GM21528 (cell line): ENCODE results near the gene FOLR2.

ENCODE experiments used
- ATAC-seq: cut with Tn5 transposase; IDR thresholded peaks from one replicate; pipeline ENCODE4 v1.9.1; 2021; ENCODE audit warnings: mild to moderate bottlenecking, moderate library complexity; ENCODE audit not compliant: unreplicated experiment, low FRiP score

Gene FOLR2

DNA sequence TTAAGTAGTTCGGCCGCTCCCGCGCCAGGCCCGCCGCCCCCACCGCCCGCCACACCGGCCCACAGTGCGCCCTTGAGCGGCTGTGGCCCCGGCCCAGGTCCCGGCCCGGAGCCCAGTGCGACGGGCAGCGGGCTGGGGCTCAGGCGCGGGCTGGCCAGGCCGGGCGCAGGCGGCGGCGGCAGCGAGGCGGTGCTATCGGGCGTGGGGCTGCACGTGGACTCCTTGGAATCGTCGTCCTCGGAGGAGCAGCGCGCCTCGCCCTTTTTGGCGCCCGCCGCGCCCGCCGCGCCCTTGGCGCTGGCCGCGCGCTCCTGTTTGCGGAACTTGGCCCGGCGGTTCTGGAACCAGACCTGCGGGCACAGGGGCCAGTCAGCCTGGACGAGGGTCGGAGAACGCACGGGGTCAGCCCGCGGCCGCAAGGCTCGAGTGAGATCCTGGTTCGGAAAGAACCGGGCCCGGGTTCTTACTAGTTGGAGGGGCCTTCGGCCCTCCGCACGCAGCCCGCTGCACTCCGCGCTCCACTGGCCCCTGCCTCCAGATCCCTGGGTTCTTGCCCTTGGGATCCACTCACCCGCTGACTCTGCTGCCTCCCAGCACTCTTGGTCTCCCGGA lies 23.4 kb downstream of the FOLR2 start:
- no peak for ATAC-seq

DNA sequence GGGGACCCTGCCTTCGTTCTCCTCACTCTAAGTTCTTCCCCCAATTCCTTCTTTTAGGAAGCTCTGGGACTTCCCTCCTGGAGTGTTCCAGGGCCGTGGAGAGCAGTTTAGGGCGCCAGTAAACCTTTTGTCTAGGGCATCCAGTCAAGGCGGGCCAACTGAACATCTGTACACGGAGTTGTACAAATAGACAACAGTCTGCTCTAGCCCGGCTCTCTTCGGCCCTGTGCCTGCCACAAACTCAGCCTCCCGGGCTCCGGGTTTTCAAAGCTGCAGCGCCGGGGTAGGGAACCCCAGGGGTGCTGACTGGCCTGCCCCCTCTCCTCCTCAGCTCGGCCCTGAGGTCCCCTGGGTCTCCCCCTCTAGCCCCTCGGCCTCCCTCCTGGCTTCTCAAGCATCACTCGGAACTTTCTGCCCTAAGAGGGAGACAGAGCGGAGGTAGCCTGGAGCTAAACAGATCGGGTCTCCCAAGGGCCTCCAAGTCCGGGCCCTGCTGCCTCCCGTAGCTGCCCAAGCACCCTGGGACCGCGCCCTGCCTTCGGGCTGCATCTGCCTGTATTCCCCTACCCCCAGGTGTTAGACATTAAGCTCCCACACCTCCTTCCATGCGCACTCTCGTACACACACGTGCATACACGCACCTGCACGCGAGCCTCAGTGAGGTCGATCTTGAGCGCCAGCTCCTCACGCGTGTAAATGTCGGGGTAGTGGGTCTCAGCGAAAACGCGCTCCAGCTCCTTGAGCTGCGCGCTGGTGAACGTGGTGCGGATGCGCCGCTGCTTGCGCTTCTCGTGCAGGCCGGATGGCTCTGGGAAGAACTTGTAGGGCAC lies 24.1 kb downstream of the FOLR2 start:
- no peak for ATAC-seq

DNA sequence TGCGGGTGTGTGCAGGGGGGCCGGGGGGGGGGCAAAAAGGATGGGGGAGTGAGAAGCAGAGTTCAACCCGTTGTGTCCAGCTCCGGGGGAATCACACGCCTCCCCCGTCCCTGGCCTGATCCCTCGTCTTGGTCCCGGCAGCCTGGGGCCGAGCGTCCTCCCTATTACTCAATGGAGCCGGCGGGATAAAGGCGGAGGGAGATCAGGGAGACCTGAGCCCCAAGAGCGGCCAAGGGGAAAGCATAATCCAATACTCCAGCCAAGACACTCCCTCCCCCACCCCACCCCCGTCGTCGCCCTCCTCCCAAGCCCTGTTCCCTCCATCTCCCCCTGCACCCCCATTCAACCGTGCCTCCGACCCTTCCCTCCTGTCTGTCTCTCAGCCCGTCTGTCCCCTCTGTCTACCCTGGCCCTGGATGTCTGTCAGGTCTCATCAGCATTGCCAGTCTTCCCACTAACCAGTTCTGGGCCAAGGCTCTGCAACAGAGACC lies 24.7 kb downstream of the FOLR2 start:
- ATAC-seq, result no peak

DNA sequence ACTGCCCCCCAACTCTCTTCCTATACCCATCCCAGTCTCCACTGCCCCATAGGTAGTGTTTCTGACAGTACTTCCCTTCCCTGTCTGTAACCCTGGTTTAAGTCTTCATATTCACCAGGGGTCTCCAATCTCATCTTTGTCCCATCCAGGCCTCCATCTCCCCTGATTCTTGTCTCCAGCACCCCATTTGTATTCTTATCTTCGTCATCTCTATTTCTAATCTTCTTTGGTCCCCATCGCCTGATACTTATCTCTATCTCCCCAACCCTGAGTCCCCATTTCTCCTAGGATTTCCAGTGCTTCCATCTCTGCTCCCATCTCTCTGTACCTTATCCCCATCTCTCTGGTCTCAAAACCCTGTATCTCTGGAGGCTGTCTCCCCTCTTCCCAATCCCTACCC lies 25.5 kb downstream of the FOLR2 start:
- ATAC-seq, result no peak

DNA sequence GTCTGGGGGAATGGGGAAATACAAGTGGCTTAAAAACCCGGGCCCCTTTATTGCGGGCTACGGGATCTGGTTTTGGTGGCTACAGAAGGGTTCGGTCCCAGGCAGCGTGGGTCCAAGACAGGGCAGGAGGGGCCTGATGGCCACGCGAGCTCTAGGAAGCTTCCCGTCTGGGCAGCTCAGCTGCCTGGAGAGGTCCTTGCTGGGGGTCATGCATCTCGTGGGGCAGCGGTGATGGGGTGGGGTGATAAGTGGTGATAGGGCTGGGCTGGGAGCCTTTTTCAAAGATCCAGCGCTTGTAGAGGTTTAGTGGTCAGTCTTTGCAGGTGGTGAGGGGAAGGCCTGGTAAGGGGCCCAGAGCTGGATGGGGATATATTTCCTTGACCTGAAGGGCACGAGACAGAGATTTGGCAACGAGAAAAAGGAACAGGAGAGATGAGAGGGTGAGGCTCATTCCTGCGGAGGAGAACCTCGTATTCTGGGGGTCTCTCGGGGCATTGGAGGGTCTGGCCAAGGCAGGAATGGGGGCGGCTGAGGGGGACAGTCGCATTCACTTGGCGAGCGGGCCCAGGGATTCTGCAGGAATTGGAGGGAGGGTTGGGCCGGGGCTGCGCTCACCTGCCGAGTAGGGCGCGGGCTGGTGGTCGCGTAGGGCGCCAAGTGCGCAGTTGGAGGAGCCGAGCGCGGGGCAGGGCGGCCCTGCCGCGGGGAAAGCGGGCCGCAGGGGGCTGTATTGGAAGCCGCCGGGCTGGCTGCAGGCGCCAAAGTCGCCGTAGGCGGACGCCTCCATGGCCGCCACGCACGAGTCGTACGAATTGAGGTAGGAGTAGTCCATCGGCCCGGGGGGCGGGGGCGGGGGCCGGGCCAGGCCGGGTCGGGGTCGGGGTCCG lies 26.8 kb downstream of the FOLR2 start:
- ATAC-seq, result no peak

DNA sequence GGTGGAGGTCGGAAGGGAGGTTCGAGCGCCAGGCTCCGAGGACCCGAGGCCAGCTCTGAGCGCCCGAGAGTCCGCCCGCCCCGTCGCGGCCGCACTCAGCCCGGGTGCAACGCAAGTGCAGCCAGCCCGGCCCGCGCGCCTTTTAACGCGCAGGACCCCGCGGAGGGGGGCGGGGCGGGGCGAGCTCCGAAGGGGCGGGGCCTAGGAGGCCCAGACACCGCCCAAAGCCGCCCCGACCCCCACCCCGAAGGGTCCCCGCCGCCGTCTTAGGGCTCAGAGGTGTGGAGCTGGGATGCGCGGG lies 27.4 kb downstream of the FOLR2 start, which contains the start of gene PHOX2A:
PHOX2A (minus strand) TSS at position 117 of the 301 bp plus-strand sequence. CDS start 172 bp downstream, outside the sequence.
- ATAC-seq, result no peak

DNA sequence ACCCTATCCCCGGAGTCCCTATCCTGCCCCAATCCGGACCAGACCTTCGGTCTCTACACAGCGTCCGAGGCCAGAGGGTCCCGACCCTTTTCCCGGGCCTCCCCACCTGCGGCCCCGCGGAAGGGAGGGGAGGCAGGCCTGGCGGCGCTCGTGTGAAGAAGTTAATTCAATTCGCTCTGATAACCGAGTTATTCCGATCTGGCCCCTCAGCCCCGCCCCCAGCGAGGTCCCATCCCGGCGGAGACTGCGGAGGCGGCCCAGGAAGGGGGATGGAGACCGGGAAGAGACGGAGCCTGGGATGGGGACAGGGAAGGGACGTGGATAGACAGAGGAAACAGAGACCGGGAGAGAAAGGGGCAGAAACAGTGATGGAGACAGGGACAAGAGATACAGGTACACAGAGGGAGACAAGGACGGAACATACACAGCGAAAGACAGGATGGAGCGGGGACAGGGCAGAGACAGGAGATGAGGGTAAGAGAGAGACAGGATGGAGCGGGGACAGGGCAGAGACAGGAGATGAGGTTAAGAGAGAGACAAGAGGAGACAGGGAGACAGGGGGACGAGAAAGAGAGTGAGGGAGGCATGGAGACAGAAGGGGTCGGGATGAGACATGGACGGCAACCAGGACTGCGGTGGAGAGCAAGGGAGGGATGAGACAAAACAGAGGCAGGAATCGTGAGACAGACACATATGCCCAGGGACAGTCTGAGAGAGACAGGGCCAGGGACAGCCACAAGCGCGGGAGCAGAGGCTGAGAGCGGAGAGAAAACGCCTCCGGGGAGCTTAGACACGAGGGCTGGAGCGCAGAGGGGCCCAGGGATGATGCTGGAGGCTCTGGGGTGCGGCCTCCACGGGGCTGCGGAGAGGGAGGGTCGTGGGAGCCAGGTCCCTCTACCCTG lies 28.0 kb downstream of the FOLR2 start:
- ATAC-seq, result no peak

DNA sequence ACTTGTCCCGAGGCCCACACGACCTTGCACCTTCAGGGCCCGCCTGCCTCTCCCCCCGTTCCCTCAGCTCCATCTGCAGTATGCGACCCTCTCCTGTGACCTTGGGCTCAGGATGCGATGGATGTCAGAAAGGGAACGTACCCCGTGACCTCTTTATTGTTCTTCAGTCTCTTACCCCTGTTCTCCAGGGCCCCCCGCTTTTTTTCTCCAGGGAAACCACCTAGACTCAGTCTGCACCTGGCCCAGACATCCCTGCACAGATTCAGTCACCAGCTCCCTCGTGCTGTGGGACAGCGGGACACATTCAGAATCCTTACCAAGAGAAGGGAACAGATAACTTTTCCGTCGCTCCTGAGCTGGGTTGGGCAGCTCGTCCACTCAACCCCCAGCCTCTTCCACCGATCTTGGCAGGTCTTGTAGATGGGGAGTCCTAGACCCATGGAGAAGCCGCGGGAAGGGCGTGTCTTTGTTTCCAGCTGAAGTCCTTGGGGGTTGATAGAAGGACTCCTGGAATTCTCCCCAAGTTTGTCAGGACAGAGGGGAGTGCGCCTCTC lies 28.7 kb downstream of the FOLR2 start:
- no peak for ATAC-seq

DNA sequence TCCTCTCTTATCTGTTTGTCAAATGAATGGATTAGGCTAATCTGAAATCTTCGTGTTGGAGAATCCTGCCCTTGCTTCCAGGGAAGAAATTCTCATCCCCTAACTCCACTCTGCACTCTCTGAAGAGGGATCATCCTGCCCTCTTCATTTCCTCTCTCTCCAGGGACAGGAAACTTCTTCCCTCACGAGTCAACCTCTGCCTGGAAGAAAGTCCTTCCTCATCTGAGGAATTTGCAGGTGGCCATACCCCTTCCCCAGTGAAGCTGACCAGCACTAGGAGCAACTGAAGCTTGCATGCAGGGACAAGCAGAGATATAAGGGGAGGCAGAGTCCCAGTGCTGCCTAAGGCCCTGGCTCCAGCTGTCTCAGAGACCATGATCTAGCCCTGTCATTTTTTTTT lies 31.0 kb downstream of the FOLR2 start:
- ATAC-seq, result no peak

DNA sequence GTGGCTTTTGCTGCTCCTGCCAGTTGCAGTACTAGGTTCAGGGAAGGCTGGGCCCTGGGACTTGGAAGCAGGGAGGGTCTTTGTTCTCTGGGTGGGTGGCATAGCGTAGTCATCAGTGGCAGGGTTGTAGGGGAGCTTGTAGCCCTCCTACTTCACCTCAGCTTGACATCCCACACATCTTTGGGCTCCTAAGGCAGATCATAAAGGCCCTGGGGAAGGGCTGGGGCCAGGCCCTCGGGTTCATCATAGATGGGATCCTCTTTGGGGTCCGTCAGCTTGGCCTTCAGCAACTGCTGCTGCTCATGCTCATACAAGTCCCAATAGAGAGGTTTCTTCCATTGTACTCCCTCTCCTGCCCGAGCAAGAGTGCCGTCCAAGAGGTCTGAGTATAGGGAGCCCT lies 33.4 kb downstream of the FOLR2 start:
- no peak for ATAC-seq

DNA sequence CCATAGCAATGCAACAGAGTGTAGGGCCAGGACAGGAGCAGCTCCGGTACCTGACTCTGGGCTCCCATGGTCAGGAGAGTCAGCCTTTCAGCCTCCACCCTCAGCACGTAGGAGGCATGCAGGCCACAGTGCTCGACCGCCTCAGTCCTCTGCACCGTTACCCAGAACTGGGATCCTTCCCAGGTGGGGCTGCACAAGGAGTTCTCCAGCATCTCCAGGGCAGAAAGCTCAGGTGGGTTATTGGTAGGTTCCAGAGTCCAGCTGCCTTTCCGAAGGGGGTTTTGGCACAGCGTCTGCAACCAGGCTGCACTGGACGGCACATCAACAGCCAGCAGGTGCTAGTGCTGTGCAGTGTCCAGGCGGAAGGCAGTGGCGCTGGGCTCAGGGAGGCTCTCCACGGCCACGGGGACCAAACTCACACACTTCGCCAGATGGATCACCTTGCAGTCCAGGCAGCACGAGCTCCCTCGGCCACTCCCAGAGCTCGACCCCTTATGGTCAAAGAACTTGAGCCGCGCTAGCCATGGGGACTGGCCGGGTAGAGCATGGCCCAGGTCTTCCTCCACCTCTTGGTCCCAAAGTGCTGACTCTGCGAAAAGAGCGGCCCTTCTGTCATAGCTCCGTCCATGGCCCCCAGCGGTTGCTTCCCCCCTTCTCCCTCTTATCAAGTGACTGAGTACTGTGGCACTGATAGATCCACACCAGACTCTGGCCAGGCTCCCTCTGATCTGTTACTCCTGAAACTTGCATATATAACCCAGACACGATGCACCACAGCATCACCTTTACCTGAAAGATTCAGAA lies 34.3 kb downstream of the FOLR2 start:
- ATAC-seq, result no peak

DNA sequence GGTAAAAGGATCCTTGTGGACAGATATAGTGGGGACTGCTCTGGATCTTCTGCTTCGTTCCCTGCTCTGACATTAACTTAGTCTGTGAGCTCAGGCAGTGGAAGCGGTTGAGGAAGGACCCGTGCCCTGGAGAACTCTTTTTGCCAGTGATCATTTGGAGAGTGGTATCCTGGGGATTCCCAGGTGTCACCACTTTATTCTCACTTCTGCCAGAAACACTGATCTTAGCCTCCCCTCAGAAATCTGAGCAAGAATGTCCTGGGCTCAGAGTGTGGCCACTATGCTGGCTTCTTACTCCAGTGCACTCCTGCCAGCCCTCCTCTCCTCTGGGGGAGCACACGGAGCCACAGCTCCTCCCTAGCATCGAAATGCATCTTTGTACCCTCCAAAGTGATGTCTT lies 35.0 kb downstream of the FOLR2 start:
- ATAC-seq, result no peak

DNA sequence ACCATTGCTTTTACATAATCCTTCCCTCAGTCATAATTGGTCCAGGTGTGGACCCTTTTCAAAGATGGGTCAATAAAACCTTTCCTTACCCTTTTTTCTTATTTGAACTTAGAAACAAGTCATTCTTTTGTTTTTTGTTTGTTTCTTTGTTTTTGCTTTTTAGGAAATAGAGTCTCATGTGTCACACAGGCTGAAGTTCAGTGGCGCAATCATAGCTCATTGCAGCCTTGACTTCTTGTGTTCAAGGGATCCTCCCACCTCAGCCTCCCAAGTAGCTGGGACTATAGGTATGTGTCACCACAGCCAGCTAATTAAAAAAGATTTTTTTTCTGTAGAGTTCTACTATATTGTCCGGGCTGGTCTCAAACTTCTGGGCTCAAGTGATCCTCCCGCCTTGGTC lies 36.8 kb downstream of the FOLR2 start:
- no peak for ATAC-seq

DNA sequence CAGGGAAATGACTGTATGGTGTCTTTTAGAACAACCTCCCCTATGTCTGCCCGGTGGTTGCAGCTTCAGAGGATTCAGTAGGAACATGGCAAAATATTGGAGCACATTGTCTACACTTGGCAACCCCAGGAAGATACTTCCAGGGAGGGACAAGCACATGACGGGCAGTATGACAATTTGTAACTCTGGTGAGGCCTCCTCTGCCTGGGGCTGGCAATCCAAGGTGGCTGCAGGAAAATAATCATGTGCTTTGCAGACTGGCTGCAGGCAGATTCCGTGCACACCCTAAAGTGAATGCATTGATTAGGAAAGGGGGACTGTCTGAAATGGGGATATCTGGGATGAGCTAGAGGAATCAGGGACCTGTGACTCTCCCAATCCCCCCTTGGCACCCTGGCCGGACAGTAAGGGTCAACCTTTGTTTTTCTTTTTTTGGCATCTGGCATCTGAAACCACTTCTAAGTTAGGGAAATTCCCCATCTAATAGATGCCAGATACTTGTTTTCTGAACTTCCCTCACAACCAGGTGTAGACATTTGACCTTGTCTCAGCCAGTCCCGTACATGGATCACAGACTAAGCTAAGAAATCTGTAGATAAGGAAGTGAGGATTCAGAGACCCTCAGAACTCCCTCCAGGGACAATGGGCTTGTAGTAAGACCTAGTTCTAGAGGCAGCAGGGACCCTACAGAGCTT lies 37.9 kb downstream of the FOLR2 start:
- no peak for ATAC-seq

DNA sequence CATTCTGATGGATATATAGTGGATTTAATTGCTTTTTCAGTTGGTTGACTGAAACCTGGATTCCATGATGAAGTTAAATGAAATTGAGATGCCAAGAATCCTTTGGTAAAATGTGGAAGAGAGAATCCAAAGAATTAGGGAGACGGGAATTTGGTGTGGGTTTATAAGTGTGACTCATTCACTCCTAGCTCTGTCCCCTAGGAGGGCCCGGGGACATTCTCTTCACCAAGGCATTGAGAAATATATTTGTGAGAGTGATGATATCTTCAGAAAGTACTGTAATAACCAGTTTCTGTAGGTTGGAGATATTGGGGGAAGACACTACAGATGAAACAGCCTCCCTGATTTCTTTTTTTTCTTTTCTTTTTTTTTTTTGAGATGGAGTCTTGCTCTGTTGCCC lies 41.0 kb downstream of the FOLR2 start:
- no peak for ATAC-seq

DNA sequence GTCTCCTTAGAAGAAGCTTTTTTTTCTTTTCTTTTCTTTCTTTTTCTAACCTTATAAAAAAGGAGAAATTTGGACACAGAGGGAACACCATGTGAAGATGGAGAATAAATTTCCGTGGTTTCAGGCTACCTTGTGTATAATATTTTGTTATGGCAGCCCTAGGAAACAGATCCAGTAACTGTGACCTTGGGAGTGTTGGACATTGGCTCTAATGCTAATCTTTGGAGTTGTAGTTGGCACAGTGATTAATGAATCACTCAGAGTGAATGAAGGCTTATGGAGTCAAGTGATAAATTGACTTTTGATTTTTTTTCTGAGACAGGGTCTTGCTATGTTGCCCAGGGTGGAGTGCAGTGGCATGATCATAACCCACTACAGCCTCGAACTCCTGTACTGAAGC lies 42.9 kb downstream of the FOLR2 start:
- no peak for ATAC-seq

DNA sequence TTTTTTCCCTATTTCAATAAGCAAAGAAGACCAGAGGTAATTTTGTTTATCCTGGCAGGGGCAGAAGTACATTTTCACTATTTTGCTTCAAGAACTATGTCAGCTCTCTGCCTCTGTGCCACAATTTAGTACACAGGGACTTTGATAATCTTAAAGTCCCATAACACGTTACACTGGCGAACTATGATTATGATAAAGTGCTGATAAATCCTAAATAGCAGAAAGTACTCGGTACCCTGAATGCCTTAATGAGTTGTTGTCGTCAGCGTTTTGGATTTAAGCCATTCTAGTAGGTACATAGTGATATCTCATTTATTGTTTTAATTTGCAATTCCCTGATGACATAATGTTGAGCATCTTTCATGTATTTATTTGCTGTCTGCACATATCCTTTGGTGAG lies 44.0 kb downstream of the FOLR2 start:
- ATAC-seq, result no peak

DNA sequence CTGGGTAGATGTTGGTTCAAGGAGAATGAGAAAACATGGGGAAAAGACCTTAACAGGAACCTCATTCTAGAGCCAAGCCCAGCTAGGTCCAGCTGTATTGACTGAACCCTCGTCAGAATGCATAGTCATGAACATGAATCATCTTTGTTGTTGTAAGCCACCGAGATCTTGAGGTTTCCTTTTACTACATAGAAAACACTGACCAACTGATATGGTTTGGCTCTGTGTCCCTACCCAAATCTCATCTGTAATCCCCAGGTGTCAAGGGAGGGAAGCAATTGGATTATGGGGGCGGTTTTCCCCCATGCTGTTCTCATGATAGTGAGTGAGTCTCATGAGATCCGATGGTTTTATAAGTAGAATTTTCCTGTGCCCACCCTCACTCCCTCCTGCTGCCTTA lies 46.8 kb downstream of the FOLR2 start:
- no peak for ATAC-seq

DNA sequence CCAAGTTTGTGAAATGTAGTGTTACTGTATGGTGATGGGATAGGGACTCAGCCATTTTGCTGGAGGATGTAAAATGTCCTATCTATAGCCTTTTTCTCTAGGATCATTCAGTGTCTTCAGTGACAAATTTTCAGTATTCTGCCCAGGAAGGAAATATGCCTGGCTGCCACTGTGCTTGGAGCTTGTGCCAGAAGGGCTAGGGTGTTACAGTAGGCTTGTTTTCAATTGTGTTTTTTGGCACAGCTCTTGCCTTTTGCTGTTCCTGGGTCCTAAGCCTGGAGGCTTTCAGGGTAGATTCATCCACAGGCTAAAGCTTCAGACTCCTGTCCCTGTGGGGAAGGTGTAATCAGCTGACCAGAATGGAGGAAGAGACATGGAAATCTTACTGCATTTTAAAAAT lies 49.4 kb downstream of the FOLR2 start:
- ATAC-seq, result no peak
